ENCODE results near the gene PEA15. TPM values are rescaled to one million over a fixed set of nuclear protein-coding genes. Genes with fewer than 3 reads are reported as not detected.

PEA15 gene
- total RNA-seq, 1 donor from 2014 or later, result 225 TPM

- DNase-seq, result no peak
- intact Hi-C loops (cut with DNase I), result no loop called here
- no peak for ATAC-seq (ENCODE audit: poor library complexity)
Observed at GRCh38 chr1:160204526-160205241, 500 bp upstream of the PEA15 start.

DNA sequence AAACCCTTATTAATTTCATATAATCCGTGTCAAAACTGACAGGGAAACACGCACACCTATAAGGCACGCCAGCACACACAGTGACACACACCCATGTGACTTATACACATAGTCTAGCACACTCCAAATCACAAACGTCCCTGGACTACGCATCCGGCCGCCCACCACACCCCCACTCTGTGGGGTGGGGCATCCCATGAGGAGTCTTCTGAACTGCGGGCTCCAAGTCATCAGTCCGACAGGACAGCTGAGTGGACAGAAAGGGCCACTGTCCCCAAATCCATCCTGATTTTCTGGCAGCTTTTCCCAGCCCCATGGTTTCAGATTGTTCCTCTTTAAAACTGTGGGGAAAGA lies 829 bp downstream of the PEA15 start:
- intact Hi-C loops (cut with DNase I), result no loop called here
- DNase-seq (peak; percentile 65), ATAC-seq (ENCODE audit: poor library complexity) (peak; percentile 14)

DNA sequence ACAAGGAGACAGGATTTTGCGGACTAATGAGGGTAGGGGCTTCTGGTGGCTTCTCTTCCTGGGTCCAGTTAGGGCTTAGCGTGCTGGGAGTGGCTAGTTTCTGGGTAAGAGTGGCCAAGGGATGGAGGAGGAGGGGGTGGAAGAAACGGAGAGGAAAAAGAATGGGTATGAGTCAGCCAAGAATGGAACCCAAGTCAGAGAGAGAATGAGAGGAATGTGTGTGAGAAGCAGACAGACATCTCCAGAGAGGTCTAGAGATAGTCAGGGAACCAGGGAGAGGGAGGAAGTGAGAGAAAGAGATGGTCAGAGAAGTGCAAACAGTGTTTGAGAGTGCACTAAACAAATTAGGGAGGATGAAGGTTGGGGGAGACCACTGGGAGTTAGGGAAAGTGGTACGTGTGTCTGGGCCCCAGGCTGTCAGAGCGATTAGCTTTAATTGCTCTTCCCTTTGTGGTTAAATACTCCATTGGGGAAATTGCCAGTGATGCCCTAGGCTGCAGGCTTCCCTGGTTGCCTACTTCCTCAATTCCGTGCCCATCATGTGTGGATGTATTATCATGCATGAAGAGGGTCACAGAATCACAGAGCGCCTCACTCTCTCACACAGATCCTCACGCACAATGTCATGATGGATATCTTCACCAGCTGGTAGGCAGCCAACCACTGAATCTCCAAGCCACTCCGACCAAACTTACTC lies 1.4 kb downstream of the PEA15 start:
- no peak for DNase-seq

GRCh38 chr1:160207118-160207650 lies 2.0 kb downstream of the PEA15 start:
- DNase-seq (no peak), ATAC-seq (ENCODE audit: poor library complexity) (no peak)

More for the DNA sequence above, 1.4 kb downstream of the PEA15 start:
- intact Hi-C loops (cut with DNase I), result no loop called here
- no peak for ATAC-seq (ENCODE audit: poor library complexity)

DNA sequence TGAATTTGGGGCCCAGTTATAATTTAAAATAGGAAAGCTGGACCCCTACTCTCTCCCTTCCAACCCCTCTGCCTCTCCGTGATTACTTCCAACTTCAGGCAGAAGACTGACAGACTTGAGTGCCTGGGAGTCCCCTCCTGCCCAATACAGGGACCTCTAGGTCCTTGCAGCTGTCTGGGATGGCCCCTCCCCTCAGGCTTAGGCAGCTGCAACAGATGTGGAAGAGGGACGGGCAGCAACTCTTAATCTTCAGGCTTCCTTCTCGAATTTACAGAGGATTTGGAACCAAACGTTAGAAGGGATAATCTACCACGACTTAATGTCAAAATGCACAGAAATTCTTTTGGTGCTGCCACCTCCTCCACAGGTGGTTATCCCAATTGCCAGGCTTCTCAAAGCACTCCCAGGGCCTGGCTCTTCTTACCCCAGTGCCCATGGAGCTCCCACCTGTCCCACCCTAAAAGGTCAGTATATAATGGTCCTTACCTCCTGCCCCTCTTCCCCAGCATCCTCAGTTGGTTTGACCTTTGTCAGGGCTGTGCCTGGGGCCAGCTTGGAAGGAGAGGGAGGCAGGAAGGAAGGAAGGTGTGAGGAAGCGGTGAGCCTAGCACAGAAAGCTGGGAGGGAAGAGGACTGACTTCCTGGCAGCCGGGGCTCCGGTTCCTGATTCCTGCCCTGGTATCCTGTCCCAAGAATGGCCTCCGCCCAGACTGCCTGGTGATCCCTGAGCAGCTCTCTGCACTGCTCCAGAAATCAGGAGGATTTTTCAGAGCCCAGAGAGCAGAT lies 2.8 kb downstream of the PEA15 start:
- no peak for ATAC-seq (ENCODE audit: poor library complexity)
- intact Hi-C loops (cut with DNase I), result no loop called here
- peak; percentile 54 for DNase-seq

More at GRCh38 chr1:160207118-160207650, 2.0 kb downstream of the PEA15 start:
- intact Hi-C loops (cut with DNase I), result no loop called here

- intact Hi-C loops (cut with DNase I), result no loop called here
- no peak for DNase-seq
- ATAC-seq (ENCODE audit: poor library complexity), result no peak
Observed at GRCh38 chr1:160208557-160209320, 3.6 kb downstream of the PEA15 start.

DNA sequence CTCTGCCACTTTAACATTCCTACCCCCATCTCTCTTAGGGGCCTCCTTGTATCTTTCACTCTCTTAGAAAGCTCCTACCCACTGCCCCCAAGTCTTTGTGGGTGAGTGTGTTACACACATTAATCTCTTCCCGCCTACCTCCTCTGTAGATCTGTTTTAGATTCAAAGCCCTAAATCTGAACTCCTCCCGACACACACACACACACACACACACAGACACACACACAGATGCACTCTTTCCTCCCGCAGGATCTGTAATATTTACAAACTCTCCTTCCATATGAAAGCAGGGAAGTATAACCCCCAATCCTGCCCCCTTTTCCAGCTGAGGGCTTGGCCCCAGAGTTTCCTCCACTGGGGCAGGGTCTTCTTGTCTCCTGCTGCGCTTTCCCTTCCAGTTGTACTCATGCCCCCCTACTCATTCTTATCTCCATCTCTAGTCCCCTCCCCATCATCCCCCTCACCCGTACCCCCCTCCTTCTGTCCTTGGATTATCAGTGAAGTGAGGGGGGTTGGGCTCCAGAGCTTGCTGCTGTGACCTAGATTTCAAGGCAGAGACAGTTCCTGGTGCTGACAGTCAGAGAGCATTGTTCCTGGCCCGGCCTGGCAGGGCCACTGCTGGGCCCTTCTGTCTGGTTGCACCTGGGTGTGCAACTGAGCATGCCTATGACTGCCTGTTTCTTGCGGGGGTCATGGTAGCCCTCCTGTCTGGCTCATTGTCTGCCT lies 4.3 kb downstream of the PEA15 start:
- DNase-seq (peak; percentile 77), ATAC-seq (ENCODE audit: poor library complexity) (peak; percentile 74)
- intact Hi-C loops (cut with DNase I), result no loop called here

DNA sequence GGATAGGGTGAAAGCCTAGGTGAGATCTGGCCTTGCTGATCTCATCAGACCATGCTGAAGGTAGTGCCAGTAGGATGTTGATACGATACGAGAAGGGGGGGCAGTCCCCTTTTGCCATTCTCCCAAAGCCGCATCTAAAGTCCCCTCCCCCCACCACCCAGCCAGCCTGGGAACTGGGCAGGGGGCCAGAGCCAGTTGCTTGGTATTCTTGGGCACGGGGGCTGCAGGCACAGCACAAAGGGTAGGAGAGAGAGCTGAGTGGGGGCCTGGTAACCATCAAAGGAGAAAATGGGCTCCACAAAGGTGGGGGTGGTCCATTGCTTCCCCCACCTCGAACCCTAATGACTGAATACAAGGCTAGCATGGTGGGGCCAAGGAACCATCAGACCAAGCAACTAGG lies 5.4 kb downstream of the PEA15 start:
- no peak for ATAC-seq (ENCODE audit: poor library complexity)
- no peak for DNase-seq
- intact Hi-C loops (cut with DNase I), result no loop called here

DNA sequence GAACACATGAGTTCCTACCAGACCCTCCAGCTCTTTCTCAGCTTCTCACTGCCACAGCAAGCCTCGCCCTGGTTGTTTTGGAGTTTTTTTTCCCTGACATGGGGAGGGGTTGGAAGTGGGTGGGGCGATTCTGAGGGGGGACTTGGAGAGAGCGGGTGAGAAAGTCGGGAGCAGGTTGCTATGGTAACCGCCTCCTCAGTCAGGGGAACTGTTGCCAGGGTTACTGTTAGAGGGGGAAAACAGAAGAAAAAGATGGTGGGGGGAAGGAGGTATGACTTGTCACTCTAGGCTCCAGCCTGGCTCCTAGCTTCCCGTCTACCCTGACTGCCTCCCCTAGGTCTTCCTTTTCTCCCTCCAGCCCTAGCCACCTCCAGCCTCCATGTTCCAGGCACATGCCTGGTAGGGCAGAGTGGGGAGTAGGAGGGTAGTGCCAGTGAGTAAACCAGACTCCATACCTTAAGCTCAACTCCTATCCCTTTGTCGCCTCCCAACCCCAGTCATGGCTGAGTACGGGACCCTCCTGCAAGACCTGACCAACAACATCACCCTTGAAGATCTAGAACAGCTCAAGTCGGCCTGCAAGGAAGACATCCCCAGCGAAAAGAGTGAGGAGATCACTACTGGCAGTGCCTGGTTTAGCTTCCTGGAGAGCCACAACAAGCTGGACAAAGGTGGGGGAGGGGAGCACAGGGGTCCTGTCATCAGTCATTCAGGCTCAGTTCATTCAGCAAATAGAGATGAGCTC lies 6.0 kb downstream of the PEA15 start:
- ATAC-seq (ENCODE audit: poor library complexity), result no peak
- DNase-seq, result no peak
- intact Hi-C loops (cut with DNase I), result no loop called here

DNA sequence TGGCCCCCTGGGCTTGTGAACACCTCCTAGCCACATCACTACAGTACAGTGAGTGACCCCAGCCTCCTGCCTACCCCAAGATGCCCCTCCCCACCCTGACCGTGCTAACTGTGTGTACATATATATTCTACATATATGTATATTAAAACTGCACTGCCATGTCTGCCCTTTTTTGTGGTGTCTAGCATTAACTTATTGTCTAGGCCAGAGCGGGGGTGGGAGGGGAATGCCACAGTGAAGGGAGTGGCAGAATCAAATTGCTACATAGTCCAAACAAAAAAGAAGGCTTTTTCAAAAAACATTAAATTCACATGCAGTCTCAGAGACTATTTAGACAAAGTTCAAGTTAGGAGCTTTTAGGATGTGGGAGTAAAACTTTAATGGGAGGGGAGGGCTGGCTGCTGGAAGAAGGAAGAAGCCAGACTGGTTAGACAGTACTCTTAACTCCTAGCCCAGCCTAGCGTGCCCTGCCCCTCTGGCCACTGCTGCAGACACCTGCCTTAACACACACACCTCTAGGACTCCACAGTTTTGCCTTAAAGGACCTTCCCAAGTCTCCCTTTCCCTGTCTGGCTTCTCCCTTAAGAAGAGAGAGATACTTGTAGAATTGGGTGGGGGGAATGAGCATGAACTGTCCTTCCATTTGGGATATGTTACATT lies 9.4 kb downstream of the PEA15 start:
- intact Hi-C loops (cut with DNase I), result no loop called here
- DNase-seq (no peak), ATAC-seq (ENCODE audit: poor library complexity) (no peak)

DNA sequence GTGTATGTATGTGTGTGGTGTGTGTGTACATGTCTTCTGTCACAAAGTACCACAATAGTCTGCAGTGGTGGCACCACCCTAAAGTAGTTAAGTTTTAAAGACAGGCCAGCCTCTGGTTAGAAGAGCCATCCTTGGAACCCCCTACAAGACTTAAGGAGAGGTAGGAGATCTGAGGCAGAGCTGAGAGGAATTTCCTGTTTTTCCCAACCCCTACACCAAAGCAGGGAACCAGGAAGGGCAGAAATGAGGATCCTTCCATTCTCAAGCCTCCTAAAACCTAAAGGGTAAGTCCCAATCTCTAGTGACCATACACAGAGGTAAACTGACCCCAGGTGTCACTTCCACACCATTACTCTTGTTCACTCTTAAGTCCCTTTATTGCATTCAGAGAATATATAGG lies 11.1 kb downstream of the PEA15 start:
- intact Hi-C loops (cut with DNase I), result no loop called here
- no peak for DNase-seq

DNA sequence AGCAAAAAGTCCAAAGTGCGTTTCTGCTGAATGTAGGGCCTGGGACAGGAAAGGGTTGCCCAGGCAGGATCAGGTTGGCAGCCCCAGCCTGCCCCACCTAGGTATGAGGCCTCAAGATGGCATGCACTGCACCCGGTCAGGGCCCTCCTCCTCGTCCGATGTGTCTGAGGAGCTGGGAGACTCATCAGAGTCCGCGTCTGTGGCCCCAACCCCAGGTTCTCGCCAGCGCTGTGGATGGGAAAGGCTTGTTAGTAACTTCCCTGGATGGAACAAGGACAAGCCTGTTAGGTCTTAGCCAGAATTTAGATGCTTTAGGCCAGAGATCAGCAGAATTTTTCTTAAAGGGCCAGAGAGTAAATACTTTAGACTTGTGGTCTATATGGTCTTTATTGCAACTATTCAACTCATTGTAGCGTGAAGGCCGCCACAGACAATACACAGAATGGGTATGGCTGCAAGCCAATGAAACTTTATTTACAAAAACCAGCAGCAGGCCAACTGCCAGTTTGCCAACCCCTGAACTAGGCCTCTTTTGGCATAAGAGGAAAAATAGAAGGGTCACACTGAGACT lies 12.4 kb downstream of the PEA15 start:
- intact Hi-C loops (cut with DNase I), result no loop called here
- no peak for ATAC-seq (ENCODE audit: poor library complexity)
- DNase-seq, result no peak

More for the DNA sequence above, 11.1 kb downstream of the PEA15 start:
- no peak for ATAC-seq (ENCODE audit: poor library complexity)

- DNase-seq (no peak), ATAC-seq (ENCODE audit: poor library complexity) (peak; percentile 90)
- intact Hi-C loops (cut with DNase I), result no loop called here
Observed at GRCh38 chr1:160219062-160219929, 14.1 kb downstream of the PEA15 start.

- DNase-seq (no peak), ATAC-seq (ENCODE audit: poor library complexity) (peak; percentile 2)
- intact Hi-C loops (cut with DNase I), result no loop called here
Observed at GRCh38 chr1:160220301-160220700, 15.1 kb downstream of the PEA15 start.

DNA sequence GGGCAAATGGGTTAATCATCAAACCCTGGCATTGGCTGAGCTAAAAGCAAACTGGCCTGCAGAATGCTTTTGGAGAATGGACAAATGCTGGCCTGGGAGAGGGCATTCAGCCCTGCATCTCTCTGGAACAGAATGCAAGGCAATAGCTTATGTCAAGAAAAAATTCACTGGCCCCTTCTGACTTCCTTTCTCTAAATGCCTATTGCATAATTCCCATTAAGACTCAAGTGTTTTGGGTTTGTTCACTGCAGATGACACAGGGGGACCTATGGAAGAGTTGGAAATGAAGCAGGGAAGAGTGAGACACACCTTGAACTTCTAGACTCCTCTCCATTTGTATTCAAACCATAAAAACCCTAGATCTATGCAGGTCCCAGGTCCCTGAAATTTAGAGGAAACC lies 15.9 kb downstream of the PEA15 start:
- intact Hi-C loops (cut with DNase I), result no loop called here
- no peak for ATAC-seq (ENCODE audit: poor library complexity)
- no peak for DNase-seq

DNA sequence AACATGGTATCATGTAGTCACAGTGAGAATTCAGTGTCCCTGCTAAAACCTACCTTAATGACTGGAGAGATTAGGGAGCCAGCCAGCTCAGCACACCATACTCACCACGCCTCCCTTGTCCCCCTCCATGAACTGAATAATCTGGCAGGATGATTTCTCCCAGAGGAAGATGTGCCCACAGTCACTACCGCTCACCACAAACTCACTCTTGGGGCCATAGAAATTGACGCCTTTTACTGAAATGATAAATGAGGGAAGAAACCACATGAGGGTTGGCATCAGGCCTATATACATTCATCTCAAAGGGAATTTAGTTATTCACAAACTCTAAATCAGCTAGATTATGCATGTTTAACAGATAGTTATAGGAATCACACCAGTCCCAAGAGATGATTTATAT lies 17.4 kb downstream of the PEA15 start:
- ATAC-seq (ENCODE audit: poor library complexity) (no peak), DNase-seq (no peak)
- intact Hi-C loops (cut with DNase I), result no loop called here
